D721Med (cell line): ENCODE results near the gene SLC2A6.
A peak's percentile ranks its signal among the peaks of the same experiment; 100 is the strongest.

ENCODE experiments used
- DNase-seq: peaks from one replicate; pipeline ENCODE4 v3.0.0; 2011; ENCODE audit warnings: low spot score; ENCODE audit not compliant: insufficient read length
- FAIRE-seq: peaks from 2 replicates; lab custom pipeline; 2011; peaks lifted over from hg19 to GRCh38; lab: Jason Lieb, UNC
- TF ChIP-seq, protein P1 (sequence below): IDR thresholded peaks from 2 replicates; pipeline ENCODE4 v1.5.1; 2012; ENCODE audit warnings: mild to moderate bottlenecking, control low read depth; ENCODE audit not compliant: insufficient read depth; ENCODE audit errors: missing control alignments

The SLC2A6 gene

DNA sequence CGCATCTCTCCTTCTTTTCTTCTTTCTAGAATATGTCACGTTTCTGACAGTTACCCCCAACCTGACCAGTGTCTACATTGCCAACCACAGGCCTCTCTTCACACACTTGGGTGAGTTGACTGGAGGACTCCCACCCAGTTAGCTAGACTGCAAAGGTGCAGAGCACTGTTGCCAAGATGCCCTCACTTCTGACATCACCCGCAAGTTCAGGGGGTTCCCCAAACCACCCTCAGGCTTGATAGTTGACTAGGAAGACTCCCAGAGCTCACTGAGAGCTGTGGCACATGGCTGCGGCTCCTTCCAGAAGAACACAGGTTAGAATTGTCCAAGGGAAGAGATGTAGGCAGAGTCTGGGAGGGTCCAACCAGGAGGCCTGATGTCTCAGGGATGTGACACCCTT lies 39.6 kb downstream of the SLC2A6 start:
- no peak for FAIRE-seq
- TF ChIP-seq, protein P1, sequence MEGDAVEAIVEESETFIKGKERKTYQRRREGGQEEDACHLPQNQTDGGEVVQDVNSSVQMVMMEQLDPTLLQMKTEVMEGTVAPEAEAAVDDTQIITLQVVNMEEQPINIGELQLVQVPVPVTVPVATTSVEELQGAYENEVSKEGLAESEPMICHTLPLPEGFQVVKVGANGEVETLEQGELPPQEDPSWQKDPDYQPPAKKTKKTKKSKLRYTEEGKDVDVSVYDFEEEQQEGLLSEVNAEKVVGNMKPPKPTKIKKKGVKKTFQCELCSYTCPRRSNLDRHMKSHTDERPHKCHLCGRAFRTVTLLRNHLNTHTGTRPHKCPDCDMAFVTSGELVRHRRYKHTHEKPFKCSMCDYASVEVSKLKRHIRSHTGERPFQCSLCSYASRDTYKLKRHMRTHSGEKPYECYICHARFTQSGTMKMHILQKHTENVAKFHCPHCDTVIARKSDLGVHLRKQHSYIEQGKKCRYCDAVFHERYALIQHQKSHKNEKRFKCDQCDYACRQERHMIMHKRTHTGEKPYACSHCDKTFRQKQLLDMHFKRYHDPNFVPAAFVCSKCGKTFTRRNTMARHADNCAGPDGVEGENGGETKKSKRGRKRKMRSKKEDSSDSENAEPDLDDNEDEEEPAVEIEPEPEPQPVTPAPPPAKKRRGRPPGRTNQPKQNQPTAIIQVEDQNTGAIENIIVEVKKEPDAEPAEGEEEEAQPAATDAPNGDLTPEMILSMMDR: no peak
- no peak for DNase-seq

DNA sequence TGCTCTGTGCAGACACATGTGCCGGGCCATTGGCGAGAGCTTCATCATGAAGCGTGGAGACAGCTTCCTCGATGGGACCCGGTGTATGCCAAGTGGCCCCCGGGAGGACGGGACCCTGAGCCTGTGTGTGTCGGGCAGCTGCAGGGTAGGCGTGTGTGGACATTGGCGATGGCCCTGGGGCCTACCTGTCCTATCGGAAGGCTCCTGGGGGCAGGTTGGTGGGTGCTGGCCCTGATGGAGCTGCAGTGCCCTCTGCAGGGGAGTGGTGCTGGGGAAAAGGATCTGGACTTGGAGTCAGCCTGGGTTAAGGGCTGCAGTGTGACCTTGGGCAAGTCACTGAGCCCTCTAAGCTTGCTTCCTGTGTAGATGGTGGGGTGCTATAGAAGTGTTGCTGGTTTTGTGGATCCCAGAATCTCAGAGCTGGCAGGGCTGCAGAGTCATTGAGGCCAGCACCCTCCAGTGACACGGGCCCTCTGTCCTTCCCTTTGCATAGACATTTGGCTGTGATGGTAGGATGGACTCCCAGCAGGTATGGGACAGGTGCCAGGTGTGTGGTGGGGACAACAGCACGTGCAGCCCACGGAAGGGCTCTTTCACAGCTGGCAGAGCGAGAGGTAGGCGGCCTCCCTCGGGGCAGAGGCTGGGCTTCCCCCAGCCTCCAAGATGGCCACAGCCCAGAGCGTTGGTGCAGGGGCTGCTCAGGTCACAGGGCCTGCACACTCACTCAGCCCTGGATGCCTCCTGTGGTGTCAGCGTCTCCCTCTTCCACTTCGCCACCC lies 41.0 kb downstream of the SLC2A6 start:
- no peak for DNase-seq
- FAIRE-seq: no peak
- TF ChIP-seq, protein P1: peak; percentile 24

DNA sequence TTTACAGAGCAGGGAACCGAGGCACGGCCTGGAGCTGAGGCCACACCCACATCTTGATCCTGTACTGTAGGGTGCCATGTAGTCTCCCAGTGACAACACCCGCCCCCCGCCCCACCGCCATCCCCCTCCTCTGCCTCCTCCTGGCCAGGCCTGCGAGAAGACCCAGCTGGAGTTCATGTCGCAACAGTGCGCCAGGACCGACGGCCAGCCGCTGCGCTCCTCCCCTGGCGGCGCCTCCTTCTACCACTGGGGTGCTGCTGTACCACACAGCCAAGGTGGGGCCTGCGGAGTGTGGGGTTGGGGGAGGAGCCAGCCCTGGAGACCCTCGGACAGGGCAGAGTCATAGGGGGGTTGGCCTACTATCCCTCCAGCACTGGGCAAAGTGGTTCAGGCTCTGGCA lies 42.2 kb downstream of the SLC2A6 start:
- FAIRE-seq (no peak), DNase-seq (no peak)
- TF ChIP-seq, protein P1: no peak

DNA sequence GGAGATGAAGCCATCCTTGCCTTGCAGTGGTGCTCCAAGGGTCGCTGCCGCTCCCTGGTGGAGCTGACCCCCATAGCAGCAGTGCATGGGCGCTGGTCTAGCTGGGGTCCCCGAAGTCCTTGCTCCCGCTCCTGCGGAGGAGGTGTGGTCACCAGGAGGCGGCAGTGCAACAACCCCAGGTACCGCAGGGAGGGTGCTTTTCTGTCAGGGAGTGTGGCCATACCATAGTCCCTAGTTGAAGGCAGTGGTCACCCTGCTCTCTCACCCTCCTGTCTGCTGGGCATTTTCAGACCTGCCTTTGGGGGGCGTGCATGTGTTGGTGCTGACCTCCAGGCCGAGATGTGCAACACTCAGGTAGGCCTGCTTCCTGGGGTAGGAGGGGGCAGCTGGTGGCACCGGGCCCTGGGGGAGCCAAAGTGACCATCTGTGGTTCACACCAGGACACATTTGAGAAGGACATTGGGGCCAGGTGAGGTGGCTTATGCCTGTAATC lies 45.5 kb downstream of the SLC2A6 start:
- DNase-seq: peak; percentile 19
- TF ChIP-seq, protein P1: no peak
- no peak for FAIRE-seq

DNA sequence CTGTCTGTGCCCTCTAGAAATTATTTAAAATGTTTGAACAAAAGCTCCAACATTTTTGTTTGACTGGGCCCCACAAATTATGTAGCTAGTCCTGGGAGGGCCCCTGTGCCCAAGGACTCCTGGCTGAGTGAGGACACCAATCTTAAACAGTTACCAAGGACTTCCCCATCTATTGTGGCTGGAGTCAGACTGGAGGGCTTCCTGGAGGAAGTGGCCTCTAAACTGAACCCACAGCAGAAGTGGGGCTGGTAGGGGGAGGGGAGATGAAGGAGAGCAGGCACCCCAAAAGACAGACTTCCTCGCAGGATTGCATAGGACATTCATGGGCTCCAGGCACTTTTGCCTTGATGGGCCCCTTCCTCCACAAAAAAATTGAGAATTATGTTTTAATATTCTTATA lies 48.7 kb downstream of the SLC2A6 start:
- TF ChIP-seq, protein P1: no peak
- FAIRE-seq: no peak
- peak; percentile 18 for DNase-seq

DNA sequence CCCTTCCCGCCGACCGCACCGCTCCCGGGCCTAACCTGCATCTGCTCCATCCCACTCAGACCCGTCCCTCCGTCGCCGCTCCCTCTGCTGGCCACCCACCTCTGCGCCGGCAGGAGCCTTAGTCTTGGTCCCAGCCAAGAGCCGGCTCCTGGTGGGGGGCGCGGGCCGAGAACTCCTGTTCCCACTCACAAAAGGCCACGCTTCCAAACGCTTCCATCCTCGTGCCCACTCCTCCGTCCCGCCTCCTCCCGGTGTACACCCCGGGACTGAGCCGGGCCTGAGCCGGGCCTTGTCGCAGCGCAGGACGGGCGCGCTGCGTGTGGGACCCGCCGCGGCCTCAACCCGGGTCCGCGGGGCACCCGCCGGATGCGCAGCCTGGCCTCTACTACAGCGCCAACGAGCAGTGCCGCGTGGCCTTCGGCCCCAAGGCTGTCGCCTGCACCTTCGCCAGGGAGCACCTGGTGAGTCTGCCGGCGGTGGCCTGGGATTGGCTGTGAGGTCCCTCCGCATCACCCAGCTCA lies 49.2 kb downstream of the SLC2A6 start:
- FAIRE-seq: no peak
- peak; percentile 46 for DNase-seq
- TF ChIP-seq, protein P1: no peak

DNA sequence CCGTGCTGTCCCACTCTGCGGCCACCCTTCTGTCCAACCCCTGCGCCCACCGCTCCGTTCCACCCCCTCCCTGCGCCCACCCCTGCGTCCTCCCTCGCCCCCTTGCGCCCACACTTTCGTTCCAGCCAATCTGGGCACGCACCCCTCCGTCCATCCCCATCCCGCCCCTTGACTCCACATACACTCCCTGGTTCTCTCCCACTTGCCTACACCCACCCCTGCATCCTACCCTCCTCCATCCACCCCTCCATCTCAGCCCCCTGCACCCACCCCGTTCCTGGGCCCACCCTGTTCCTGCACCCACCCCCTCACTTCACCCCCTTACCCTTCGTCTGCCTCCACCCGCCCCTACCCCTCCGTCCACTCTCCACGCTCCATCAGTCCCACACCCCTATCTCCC lies 49.7 kb downstream of the SLC2A6 start:
- no peak for DNase-seq
- no peak for FAIRE-seq
- TF ChIP-seq, protein P1: no peak
